Mesenteric fat pad (tissue), 1 donor: Measurements from ENCODE around the gene SHB. TPM values are rescaled to one million over a fixed set of nuclear protein-coding genes. Genes with fewer than 3 reads are reported as not detected.

Source experiments
- DNase-seq: peaks from one replicate; pipeline ENCODE4 v3.0.0-alpha.2; 2020; ENCODE audit warnings: low spot score
- total RNA-seq: library from RNA; stranded (reverse); fragmentation: NEBNext Ultra II Directional; extraction: Animal tissue kit (Norgen Biotek cat#: 25700); gene quantifications from one replicate; pipeline ENCODE4 v1.2.1, GENCODE V29; 2021
- donor health status: DM: yes; HTN: yes; CAD: no.

SHB gene
- total RNA-seq, 1 donor from 2014 or later = 19.3 TPM

GRCh38 chr9:38026021-38026809 lies 42.8 kb downstream of the SHB start:
- no peak for DNase-seq

GRCh38 chr9:38025166-38025565 lies 43.9 kb downstream of the SHB start:
- DNase-seq = no peak

- no peak for DNase-seq
Measured at GRCh38 chr9:38024036-38024681, 44.9 kb downstream of the SHB start.

- DNase-seq = no peak
Measured at GRCh38 chr9:38023661-38024035, 45.4 kb downstream of the SHB start.

GRCh38 chr9:38022995-38023394 lies 46.0 kb downstream of the SHB start:
- no peak for DNase-seq

DNA sequence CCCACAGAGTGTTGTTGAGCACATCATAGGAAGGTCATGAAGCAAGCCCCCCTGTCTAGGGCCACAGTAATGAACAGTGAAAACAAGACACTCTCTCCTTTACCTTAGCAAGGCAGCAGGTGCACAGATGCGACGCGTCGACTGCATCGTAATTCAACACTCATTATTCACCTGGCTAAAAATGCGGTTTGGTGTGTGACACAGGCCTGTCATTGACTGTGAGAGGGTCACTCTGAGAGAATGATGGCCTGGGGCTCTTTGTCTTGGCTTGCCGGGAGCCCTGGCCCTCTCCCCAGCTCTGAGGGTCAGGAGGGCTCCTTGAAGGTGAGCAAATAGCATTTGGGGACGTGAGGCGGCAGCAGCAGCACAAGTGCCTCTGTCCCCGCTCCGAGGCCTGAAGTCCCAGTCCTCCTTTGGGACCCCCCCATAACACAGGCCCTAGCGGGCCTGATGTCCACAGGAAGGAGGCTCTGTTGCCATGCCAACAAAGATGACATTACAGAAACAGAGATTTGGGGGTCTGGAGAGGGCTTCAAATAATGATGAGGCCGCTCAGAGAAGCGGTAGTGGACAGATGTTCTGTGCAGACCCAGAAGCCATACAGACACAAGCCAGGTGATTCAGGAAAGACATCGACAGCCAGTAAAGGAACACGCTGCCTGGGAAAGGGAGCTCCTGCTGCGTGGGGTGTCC lies 46.7 kb downstream of the SHB start:
- no peak for DNase-seq

- no peak for DNase-seq
Measured at GRCh38 chr9:38020151-38021076, 48.6 kb downstream of the SHB start.

- no peak for DNase-seq
Measured at GRCh38 chr9:38019731-38020130, 49.3 kb downstream of the SHB start.

DNA sequence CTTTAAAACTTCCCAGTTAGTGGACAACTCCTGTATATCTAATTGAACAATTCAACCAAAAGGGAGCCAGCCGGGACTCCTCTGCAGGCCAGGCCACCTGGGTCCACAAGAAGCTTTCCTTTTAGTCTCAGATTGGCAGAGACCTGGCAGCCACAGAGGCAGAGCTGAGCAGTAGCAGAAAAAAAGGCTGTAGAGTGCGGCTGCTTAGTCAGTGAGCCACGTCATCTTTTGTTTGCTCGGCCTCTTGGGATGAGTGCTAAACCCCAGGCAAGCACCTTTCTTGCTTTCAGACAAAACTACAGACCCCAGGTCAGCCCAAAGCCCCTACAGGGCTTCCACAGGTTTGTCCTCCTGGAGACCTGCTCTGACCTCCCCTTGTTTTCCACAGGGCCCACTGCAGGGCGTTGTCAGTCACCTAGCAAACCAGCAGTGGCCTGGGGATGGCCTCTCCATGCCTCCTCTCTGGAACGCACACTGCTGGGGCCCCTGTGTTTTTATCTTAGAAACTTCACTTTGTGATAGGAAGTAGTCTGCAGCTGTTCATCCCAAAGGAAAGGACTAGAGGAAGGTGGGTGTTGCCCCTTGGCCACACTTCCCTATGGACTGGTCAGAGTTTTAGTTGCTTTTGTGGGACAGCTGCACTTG lies 49.9 kb downstream of the SHB start:
- DNase-seq = no peak

DNA sequence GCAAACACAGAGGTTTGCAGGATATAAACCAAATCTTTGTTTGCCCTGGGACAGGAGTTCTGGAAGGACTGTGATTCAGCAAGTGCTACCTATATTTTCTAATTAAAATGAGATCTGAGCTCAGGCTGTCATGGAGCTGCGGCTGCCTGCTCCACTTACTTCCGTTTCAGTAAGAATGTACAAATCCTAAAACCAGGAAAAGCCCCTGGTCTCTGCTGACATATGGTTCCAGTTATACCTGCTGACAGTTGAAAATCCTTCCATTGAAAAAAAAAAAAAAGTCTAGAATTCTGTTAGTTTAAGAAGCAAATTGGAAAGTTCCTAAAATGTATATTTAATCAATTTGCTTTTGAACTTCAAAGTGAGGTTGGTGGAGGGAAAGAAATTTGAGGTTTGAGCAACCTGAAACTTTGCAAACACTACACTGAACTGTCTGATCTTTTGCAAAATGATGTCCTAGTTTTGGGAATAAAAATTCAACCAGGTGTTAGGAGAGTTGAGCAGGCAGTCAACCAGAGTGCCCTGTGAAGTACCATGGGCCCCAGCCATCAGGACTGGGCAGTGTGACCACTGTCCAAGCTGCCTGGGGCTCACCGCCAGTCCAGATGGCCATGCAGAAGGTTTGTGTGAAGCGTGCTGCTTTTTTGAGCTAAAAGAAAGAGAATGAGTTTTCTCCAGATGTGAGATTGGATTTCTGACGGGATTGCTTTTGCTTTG lies 50.6 kb downstream of the SHB start:
- no peak for DNase-seq

GRCh38 chr9:38017885-38018186 lies 51.2 kb downstream of the SHB start:
- no peak for DNase-seq

- DNase-seq = no peak
Measured at GRCh38 chr9:38017149-38017884, 51.7 kb downstream of the SHB start.

GRCh38 chr9:38016375-38017135 lies 52.5 kb downstream of the SHB start:
- DNase-seq = no peak

- DNase-seq = no peak
Measured at GRCh38 chr9:38015906-38016305, 53.1 kb downstream of the SHB start.

- DNase-seq = no peak
Measured at GRCh38 chr9:38015266-38015665, 53.8 kb downstream of the SHB start.

- DNase-seq = no peak
Measured at GRCh38 chr9:38012767-38013450, 56.1 kb downstream of the SHB start.

DNA sequence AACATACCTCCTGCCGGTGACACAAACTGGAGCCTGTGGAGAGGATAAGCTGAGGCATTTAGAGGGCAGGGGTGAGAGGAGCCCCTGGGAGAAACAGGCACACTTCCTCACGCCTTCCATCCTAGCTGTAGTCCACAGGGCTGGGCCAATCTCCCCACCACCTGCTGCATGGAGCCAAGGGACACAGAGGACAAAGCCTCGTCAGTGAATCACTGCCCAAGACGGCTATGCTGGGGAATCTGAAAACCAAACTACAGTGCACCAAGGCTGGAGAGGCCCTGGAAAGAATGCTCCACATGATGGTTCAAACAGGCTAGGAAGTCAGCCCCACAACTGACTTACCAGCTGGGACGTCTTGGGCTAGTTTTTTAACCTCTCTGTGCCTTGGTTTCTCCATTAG lies 57.0 kb downstream of the SHB start:
- no peak for DNase-seq
